Stimulated activated CD8-positive, alpha-beta memory T cell treated with anti-CD3 and anti-CD28 coated beads, Interleukin-4, amount 100 ng/mL, for 4 hours (primary cell): ENCODE data around the gene SIPA1.

Source experiments
- DNase-seq, 2 donors: peaks; one replicate each; pipeline ENCODE4 v3.0.0-alpha.2; 2020; ENCODE audit warnings: low read depth in 2 of 2, low spot score in 1 of 2

The SIPA1 gene

GRCh38 chr11:65637794-65638419, at the start of gene SIPA1:
Gene SIPA1 (plus strand): TSS chr11:65638101. CDS start chr11:65640922, 2,821 bp downstream.
- DNase-seq = peak in 1 of 2 donors; percentile 45

GRCh38 chr11:65588199-65589054, 49.5 kb upstream of the SIPA1 start:
- peak in 1 of 2 donors; percentile 49 for DNase-seq

DNA sequence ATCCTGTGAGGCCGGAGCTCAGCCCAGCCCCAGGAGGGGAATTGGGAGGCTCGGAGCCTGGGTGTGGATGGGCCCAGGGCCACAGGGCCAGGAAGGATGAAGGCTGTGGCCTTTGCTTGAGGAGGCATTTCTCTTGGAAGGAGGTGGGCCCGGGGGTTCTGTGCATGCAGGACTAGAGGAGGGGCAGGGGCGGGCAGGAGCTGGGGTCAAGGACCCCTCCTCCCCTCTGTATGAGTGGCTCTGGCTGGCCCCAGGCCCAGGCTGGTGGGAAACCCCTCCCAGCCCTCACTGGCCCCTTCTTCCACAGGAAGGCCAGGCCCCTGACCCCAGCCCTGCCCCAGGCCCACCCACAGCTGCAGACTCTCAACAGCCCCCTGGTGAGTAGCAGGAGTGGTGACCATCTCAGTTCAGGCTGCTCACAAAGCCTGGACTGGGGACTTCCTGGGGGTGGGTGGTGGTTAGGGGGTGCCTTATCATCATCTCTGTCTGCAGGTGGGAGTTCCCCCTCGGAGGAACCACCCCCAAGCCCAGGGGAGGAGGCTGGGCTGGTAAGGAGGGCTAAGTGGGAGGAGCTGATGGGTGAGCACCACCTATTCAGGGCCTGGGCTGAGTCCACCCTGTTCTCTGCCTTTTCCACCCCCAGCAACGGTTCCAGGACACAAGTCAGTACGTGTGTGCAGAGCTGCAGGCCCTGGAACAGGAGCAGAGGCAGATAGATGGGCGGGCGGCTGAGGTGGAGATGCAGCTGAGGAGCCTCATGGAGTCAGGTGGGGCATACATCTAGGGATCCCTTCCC, 48.3 kb upstream of the SIPA1 start:
- DNase-seq = peak in 1 of 2 donors; percentile 23

DNA sequence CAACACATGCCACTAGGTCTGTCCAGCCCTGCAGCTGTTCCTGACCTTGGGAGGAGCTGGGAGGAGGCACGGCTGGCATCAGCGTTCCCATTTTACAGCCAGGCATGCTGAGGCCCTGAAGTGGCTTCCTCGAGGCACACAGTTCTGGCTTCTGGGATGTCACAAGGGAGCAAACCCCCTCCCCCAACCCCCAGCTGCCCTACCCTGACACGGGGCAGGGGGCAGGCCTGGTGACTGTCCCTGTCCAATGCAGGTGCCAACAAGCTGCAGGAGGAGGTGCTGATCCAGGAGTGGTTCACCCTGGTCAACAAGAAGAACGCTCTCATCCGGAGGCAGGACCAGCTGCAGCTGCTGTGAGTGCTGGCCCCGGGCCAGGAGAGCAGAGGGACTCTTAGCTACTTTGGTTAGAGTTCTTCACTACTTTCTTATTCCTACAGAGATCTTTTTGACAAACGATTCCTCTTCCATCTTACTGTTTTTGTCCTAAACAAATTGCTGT, 47.6 kb upstream of the SIPA1 start:
- DNase-seq = no peak

GRCh38 chr11:65591939-65592857, 45.7 kb upstream of the SIPA1 start:
- no peak for DNase-seq

DNA sequence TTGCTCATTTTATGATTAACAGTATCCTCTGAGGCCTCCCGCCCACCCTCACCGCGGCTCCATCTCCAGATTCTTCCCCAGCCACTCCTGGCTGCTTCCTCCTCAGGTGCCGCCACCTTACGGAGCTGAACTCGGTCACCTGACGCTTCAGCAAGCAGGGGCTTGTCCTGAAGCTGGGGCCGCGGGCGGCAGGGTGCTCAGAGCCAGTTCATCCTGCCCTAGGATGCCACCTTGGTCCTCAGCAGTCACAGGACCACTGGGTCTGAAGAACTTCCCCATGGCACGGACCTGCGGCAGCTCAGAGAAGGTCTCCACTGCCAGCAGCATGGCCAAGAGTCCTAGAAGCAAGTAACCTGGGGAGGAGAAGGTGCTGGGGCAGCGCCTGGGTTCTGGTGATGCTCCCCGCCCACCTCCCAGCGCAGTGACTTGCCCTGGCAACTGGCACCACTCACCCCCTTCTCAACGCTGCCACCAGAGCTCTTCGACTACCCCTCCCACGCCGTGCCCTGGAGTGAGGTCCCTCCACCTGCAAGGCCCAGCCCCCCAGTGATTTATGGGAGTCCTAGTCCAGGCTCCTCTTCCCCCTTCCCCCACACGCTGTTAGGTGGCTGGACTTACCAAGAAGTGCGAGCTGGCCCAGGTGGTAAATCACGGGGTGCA, 44.9 kb upstream of the SIPA1 start:
- DNase-seq = no peak

DNA sequence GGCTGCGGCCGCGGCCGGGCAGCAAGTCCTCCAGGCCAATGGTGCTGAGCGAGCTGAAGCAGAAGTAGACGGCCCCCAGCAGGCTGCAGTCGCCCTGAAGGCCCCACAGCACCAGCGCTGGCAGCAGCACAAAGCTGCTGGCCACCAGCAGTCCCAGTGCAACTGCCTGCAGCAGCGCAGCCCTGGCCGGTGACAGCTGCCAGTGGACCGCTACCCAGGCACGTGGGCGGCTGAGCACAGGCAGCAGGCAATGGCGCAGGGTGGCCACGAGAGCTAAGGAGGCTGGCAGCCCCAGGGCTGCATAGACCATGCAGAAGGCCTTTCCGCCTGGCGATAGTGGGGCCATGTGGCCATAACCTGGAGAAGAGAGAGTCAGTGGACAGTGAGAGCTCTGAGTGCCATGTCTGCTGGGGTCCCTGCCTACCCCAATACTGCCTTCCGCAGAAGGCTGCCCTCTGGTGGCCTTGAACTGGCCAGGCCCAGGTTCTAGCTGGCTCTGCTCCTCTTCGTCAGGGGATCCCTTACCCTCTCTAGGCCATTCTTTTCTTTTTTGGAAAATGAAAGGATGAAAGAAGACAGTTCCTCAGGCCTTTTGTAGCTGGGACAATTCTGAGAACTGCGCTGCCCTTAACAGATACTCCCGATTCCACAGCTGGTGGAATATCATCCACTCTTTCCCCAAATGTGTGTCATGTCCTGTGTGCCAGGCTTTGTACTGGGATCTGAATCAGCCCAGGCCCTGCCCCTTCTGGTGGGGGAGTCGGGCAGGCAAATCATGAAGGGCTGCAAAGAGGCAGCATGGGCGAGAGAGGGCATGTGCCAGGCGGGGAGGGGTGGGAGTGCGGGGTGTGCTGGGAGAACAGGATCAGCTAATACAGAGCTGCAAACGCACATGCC, 44.1 kb upstream of the SIPA1 start:
- DNase-seq = no peak

GRCh38 chr11:65595131-65595530, 42.8 kb upstream of the SIPA1 start:
- DNase-seq = no peak

DNA sequence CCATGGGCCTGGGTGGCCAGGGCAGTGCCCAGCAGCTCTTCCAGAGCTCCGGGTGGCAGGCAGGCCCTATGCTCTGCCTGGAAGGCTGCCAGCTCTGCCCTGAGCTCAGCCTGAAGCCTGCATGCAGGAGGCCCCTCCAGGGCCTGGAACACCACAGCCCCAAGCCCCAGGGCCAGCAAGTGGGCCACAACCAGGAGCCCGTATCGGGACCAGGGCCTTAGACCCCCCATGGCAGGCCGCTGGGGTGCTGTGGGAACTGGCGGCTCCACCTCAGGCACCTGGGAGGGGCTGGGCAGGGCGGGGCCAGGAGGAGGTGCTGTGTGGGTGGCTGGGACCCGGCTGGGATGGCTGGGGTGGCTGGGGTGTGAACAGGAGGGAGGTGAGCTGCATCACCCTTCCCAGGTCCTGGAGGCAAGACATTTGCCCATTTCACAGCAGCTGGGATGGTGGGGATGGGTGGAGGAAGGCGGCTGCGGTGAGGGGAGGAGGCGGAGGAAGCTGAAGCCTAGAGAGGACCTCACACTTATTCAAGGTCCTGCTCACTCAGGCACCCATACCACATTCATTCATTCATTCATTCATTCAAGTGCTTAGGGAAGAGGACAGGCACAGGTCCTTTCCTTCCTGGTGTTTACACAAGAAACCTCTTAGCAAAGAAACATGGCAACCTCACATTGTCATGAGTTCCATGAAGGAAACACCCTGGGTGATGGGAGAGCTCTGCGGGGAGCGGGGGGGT, 42.2 kb upstream of the SIPA1 start, which contains the start of gene KCNK7:
KCNK7 (minus strand) TSS at position 258 of the 739 bp plus-strand sequence; CDS start at position 230, 28 bp downstream.
- no peak for DNase-seq

DNA sequence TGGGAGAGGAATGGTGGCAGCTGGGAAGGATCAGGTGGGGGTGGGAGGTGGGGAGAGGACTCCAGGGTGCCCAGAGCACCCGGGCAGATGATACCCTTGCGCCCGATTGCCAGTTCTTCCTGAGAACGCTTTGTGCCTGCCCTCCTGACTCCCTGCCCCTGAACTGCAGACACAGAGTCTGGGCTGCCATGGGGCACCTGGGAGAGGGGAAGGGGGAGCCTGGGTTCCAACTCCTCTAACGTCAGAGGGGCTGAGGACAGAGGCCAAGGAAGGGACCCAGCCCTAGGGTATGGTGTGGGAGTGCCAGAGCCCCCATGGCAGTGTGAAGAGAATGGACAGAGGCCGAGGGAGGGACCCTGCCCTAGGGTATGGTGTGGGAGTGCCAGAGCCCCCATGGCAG, 41.4 kb upstream of the SIPA1 start:
- DNase-seq = no peak

DNA sequence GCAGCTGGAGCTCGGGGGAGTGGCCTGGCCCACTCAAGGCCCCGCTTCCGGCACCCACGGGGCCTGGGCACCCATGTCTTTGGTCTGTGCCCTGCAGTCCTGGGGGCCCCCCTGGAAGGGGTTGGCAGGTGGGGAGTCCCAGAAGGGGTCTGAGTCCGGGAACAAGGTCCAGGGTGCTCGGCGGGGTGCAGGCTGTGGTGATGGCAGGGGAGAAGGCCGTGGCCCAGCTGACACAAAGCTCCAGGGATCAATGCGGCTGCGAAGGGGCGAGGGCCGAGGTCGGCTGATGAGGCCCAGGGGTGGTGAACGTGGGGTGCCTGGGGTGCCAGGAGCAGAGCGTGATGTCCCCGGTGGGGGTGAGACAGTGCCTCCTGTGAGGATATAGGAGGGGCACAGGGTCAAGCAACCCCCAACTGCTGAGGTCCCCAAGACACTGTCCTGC, 39.6 kb upstream of the SIPA1 start:
- DNase-seq = no peak

GRCh38 chr11:65599216-65599954, 38.5 kb upstream of the SIPA1 start:
- no peak for DNase-seq

DNA sequence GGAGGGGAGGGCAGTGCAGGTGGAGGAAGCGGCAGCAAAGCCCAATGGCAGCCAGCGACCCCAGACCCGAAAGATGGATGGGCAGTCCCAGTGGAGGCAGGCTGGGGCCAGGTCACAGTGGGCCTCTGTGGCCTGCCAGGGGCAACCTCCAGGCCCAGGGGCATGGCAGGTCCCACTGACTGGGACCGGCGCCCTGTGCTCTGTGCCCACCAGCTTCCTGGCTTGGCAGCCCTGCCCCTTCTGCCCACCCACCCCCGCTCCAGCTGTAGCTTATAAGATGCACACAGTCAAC, 38.0 kb upstream of the SIPA1 start:
- DNase-seq = no peak

DNA sequence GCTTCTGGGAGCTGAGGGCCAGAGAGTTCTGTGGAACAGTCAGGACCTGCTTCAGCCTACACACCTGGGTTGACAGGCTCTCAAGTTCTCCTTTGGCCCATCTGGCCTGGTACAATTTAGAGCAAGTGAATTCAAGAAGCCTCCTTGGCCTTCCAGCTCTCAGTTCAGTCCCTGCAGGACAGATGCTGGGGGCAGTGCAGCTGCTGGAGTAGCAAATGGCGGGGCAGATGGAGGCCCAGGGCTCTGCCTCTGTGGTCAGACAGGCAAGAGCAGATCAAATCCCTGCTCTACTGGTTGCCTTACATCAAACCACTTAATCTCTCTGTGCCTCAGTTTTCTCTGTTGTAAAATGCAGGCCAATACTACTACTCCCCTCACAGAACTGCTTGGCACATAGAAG, 33.6 kb upstream of the SIPA1 start:
- no peak for DNase-seq

GRCh38 chr11:65606876-65607613, 30.9 kb upstream of the SIPA1 start:
- DNase-seq = no peak

DNA sequence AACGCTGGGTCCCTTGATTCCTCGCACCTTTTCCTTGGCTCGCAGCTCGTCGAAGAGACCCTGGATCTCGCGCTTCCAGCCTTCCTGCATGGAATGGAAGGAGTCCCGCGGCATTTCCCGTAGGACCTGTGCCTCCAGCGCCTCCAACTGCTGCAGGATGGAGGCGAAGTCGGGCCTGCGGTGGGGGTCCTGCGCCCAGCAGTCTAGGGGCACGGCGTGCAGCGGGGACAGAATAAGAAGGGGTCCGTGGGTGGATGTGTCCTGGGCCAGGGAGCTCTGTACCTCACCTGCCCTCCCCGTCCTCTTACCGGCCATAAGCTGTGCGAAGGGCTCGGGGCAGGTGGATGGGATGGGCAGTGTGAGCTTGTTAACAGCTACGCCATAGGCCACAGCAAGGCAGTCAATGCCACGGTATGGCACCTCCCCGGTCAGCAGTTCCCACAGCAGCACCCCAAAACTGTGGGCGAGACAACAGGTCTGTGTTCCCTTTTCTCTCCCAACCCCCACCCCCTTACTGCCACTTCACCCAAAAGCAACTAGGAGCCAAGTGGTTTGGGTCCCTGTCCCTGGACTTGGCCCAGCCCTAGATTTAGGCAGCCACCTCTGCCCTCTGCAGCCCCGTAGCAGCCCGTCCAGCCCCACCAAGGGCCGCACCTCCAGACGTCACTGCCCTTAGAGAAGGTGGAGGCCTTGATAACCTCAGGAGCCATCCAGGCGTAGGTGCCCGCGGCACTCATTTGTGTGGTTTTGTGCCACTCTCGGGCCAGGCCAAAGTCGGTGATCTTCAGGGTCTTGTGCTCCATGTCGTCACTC, 30.1 kb upstream of the SIPA1 start:
- no peak for DNase-seq
